Measurements from ENCODE around the gene BEAN1.

DNA sequence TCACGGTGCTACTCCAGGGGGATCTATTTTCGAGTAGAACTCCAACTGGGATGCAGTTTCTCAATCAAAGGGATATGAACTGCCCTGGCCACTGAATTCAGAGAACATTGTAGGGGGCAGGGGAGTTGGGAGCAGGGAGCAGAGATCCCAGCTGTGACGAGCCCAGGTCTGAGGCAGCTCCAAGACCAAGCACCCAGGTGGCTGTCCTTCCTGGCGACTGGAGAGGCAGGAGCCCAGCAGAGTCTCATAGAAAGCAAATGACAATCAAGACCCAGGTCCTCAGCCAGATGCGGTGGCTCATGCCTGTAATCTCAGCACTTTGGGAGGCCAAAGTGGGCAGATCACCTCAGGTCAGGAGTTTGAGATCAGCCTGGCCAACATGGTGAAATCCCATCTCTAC is 62.7 kb downstream of the BEAN1 start:
- TF ChIP-seq NR2C2 (CRISPR knock-in tag; IDR thresholded peaks at IDR 0.05) (no peak), SP1 (CRISPR knock-in tag; conservative IDR thresholded peaks at IDR 0.05) (no peak), USF2 (CRISPR knock-in tag; IDR thresholded peaks at IDR 0.05) (no peak), ELF4 (CRISPR knock-in tag; IDR thresholded peaks at IDR 0.05; ENCODE audit: low read depth) (no peak), STAT6 (CRISPR knock-in tag; conservative IDR thresholded peaks at IDR 0.05; ENCODE audit: low read depth) (no peak), KAT7 (CRISPR knock-in tag; IDR thresholded peaks at IDR 0.05; ENCODE audit: borderline replicate concordance) (no peak), NR3C1 (CRISPR knock-in tag; conservative IDR thresholded peaks at IDR 0.05; ENCODE audit: low read depth) (no peak)
- TF ChIP-seq, protein P1, sequence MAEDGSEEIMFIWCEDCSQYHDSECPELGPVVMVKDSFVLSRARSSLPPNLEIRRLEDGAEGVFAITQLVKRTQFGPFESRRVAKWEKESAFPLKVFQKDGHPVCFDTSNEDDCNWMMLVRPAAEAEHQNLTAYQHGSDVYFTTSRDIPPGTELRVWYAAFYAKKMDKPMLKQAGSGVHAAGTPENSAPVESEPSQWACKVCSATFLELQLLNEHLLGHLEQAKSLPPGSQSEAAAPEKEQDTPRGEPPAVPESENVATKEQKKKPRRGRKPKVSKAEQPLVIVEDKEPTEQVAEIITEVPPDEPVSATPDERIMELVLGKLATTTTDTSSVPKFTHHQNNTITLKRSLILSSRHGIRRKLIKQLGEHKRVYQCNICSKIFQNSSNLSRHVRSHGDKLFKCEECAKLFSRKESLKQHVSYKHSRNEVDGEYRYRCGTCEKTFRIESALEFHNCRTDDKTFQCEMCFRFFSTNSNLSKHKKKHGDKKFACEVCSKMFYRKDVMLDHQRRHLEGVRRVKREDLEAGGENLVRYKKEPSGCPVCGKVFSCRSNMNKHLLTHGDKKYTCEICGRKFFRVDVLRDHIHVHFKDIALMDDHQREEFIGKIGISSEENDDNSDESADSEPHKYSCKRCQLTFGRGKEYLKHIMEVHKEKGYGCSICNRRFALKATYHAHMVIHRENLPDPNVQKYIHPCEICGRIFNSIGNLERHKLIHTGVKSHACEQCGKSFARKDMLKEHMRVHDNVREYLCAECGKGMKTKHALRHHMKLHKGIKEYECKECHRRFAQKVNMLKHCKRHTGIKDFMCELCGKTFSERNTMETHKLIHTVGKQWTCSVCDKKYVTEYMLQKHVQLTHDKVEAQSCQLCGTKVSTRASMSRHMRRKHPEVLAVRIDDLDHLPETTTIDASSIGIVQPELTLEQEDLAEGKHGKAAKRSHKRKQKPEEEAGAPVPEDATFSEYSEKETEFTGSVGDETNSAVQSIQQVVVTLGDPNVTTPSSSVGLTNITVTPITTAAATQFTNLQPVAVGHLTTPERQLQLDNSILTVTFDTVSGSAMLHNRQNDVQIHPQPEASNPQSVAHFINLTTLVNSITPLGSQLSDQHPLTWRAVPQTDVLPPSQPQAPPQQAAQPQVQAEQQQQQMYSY (CRISPR knock-in tag; IDR thresholded peaks at IDR 0.05), result no peak
- TF ChIP-seq, protein P2, sequence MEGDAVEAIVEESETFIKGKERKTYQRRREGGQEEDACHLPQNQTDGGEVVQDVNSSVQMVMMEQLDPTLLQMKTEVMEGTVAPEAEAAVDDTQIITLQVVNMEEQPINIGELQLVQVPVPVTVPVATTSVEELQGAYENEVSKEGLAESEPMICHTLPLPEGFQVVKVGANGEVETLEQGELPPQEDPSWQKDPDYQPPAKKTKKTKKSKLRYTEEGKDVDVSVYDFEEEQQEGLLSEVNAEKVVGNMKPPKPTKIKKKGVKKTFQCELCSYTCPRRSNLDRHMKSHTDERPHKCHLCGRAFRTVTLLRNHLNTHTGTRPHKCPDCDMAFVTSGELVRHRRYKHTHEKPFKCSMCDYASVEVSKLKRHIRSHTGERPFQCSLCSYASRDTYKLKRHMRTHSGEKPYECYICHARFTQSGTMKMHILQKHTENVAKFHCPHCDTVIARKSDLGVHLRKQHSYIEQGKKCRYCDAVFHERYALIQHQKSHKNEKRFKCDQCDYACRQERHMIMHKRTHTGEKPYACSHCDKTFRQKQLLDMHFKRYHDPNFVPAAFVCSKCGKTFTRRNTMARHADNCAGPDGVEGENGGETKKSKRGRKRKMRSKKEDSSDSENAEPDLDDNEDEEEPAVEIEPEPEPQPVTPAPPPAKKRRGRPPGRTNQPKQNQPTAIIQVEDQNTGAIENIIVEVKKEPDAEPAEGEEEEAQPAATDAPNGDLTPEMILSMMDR (IDR thresholded peaks at IDR 0.05), result no peak
- TF ChIP-seq, protein P3, sequence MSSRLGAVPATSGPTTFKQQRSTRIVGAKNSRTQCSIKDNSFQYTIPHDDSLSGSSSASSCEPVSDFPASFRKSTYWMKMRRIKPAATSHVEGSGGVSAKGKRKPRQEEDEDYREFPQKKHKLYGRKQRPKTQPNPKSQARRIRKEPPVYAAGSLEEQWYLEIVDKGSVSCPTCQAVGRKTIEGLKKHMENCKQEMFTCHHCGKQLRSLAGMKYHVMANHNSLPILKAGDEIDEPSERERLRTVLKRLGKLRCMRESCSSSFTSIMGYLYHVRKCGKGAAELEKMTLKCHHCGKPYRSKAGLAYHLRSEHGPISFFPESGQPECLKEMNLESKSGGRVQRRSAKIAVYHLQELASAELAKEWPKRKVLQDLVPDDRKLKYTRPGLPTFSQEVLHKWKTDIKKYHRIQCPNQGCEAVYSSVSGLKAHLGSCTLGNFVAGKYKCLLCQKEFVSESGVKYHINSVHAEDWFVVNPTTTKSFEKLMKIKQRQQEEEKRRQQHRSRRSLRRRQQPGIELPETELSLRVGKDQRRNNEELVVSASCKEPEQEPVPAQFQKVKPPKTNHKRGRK (CRISPR knock-in tag; IDR thresholded peaks at IDR 0.05; ENCODE audit: borderline replicate concordance), result no peak
- TF ChIP-seq, protein P4, sequence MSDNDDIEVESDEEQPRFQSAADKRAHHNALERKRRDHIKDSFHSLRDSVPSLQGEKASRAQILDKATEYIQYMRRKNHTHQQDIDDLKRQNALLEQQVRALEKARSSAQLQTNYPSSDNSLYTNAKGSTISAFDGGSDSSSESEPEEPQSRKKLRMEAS (CRISPR knock-in tag; IDR thresholded peaks at IDR 0.05), result no peak

All from WTC11 (cell line).